Kidney (tissue), 14 donors: Measurements from ENCODE around the gene TRPM7. TPM values are rescaled to one million over a fixed set of nuclear protein-coding genes. Genes with fewer than 3 reads are reported as not detected.
"Not testable (repeated sequence)": the region's sequence is repeated elsewhere in the genome, so short reads cannot be mapped to it uniquely, and the experiment has no call there.

Experiments
- DNase-seq, 5 donors: peaks; one replicate each; pipeline ENCODE4 v3.0.0-alpha.2; 2013 to 2020
- FAIRE-seq: peaks from 2 replicates; lab custom pipeline; 2012; peaks lifted over from hg19 to GRCh38; lab: Jason Lieb, UNC
- H3K27ac ChIP-seq, 2 donors: one replicate each; pipeline ENCODE4 v1.7.0; 2013; ENCODE audit warnings: low read depth in 2 of 2, low read length in 2 of 2, inconsistent platforms in 1 of 2
- H3K27me3 ChIP-seq: one replicate; pipeline ENCODE4 v1.7.1; 2013; ENCODE audit warnings: low read length, inconsistent platforms; ENCODE audit not compliant: control insufficient read depth, insufficient read depth
- H3K36me3 ChIP-seq, 3 donors: one replicate each; pipeline versions ENCODE4 v1.7.0 to v1.7.1; 2013; ENCODE audit warnings: low read length in 3 of 3, control low read depth in 1 of 3, inconsistent platforms in 1 of 3; ENCODE audit not compliant: insufficient read depth in 3 of 3, control insufficient read depth in 2 of 3
- H3K4me1 ChIP-seq, 3 donors: one replicate each; pipeline versions ENCODE4 v1.7.0 to v1.7.1; 2013; ENCODE audit warnings: low read length in 3 of 3, inconsistent platforms in 1 of 3, low read depth in 1 of 3; ENCODE audit not compliant: control insufficient read depth in 2 of 3, insufficient read depth in 2 of 3
- H3K4me3 ChIP-seq, 3 donors: one replicate each; pipeline versions ENCODE4 v1.7.0 to v1.8.1; 2013; ENCODE audit warnings: low read length in 3 of 3, control low read depth in 1 of 3, inconsistent platforms in 1 of 3
- H3K9ac ChIP-seq, 3 donors: one replicate each; pipeline versions ENCODE4 v1.7.0 to v1.7.1; 2013; ENCODE audit warnings: low read length in 3 of 3, control low read depth in 1 of 3, inconsistent platforms in 1 of 3
- H3K9me3 ChIP-seq, 3 donors: one replicate each; pipeline versions ENCODE4 v1.7.0 to v1.7.1; 2013; ENCODE audit warnings: low read length in 3 of 3, control low read depth in 1 of 3, inconsistent platforms in 1 of 3; ENCODE audit not compliant: control insufficient read depth in 2 of 3, insufficient read depth in 1 of 3
- intact Hi-C: fragments of 100-400 bp; cut with DNase I; formaldehyde crosslinking; loops from one replicate; pipeline ENCODE4 v1.11.1; 2022
- polyA plus RNA-seq: library from polyadenylated mRNA; stranded (reverse); fragments of 350-450 nt; fragmentation: Illumina TruSeq; extraction: RNeasy Lipid Tissue Mini Kit (QIAGEN cat#74804); gene quantifications from one replicate; pipeline ENCODE4 v1.2.3, GENCODE V29; 2014; ENCODE audit warnings: low read depth, low replicate concordance; ENCODE audit not compliant: insufficient read depth
- total RNA-seq: library from RNA; stranded (reverse); fragmentation: NEBNext Ultra II Directional; extraction: Animal tissue kit (Norgen Biotek cat#: 25700); gene quantifications from one replicate; pipeline ENCODE4 v1.2.1, GENCODE V29; 2021
- TF ChIP-seq, protein P1 (sequence below): IDR thresholded peaks from 3 replicates; pipeline ENCODE4 v1.5.1; 2012; ENCODE audit warnings: mild to moderate bottlenecking, moderate library complexity, borderline replicate concordance; ENCODE audit not compliant: insufficient read depth; ENCODE audit errors: extremely low read depth
- donor health status: control.
- donor health status: control.
- donor health status: control.
- donor health status: control.
- donor health status: control.
- donor health status: DM: yes; HTN: yes; CAD: no.
- donor health status: Normal renal cell carcinoma (clear cell type).

The TRPM7 gene
- total and polyA plus RNA-seq, 2 donors from 2014 or later = 17.0 to 38.3 TPM

DNA sequence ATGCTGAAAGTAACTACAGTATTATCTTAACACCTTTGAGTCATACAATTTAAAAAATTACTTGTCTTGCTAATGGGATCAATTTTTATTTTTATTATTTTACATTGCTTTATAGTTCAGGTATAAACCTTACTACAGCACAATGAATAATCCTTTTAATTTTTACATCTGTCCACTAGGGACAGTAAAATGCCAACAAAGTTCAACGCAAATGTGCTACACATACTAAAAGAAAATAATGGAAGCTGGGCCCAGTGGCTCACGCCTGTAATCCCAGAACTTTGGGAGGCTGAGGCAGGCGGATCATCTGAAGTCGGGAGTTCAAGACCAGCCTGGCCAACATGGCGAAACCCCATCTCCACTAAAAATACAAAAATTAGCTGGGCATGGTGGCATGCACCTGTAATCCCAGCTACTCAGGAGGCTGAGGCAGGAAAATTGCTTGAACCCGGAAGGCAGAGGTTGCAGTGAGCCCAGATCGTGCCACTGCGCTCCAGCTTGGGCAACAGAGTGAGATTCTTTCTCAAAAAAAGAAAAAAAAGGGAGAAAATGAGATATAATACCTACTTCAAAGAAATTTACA is 64.1 kb downstream of the TRPM7 start:
- H3K4me3 ChIP-seq, intact Hi-C loops, H3K4me1 ChIP-seq, H3K27ac ChIP-seq, H3K27me3 ChIP-seq, H3K9me3 ChIP-seq, H3K9ac ChIP-seq, H3K36me3 ChIP-seq: not testable (repeated sequence)
- DNase-seq = peak in 1 of 5 donors; percentile 9
- TF ChIP-seq, protein P1, sequence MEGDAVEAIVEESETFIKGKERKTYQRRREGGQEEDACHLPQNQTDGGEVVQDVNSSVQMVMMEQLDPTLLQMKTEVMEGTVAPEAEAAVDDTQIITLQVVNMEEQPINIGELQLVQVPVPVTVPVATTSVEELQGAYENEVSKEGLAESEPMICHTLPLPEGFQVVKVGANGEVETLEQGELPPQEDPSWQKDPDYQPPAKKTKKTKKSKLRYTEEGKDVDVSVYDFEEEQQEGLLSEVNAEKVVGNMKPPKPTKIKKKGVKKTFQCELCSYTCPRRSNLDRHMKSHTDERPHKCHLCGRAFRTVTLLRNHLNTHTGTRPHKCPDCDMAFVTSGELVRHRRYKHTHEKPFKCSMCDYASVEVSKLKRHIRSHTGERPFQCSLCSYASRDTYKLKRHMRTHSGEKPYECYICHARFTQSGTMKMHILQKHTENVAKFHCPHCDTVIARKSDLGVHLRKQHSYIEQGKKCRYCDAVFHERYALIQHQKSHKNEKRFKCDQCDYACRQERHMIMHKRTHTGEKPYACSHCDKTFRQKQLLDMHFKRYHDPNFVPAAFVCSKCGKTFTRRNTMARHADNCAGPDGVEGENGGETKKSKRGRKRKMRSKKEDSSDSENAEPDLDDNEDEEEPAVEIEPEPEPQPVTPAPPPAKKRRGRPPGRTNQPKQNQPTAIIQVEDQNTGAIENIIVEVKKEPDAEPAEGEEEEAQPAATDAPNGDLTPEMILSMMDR = peak; percentile 35
- peak; percentile 49 for FAIRE-seq

DNA sequence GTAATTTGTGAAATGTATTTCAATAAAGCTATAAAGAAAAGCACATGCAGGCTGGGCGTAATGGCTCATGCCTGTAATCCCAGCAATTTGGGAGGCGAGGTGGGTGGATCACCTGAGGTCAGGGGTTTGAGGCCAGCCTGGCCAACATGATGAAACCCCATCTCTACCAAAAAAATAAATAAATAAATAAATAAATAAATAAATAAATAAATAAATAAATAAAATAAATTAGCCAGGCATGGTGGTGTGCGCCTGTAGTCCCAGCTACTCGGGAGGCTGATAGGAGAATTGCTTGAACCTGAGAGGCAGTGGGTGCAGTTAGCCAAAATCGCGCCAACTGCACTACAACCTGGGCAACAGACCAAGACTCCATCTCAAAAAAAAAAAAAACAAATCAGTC is 69.6 kb downstream of the TRPM7 start:
- H3K9me3 ChIP-seq, H3K4me1 ChIP-seq, H3K9ac ChIP-seq, H3K27ac ChIP-seq, FAIRE-seq, H3K4me3 ChIP-seq, H3K36me3 ChIP-seq, DNase-seq, intact Hi-C loops, H3K27me3 ChIP-seq: not testable (repeated sequence)

DNA sequence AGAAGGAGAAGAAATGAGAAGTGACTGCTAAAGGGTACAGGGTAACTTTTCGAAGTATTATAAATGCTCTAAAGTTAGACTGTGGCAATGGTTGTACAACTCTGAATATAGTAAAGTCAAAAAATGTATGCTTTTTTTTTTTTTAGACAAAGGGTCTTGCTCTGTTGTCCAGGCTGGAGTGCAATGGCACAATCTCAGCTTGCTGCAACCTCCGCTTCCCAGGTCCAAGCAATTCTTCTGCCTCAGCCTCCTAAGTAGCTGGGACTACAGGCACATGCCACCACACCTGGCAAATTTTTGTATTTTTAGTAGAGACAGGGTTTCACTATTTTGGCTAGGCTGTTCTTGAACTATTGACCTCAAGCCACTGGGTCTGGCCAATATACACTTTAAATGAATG is 70.0 kb downstream of the TRPM7 start:
- H3K36me3 ChIP-seq, FAIRE-seq, intact Hi-C loops, H3K9ac ChIP-seq, H3K27ac ChIP-seq, H3K9me3 ChIP-seq, H3K27me3 ChIP-seq, H3K4me3 ChIP-seq, H3K4me1 ChIP-seq, DNase-seq: not testable (repeated sequence)

DNA sequence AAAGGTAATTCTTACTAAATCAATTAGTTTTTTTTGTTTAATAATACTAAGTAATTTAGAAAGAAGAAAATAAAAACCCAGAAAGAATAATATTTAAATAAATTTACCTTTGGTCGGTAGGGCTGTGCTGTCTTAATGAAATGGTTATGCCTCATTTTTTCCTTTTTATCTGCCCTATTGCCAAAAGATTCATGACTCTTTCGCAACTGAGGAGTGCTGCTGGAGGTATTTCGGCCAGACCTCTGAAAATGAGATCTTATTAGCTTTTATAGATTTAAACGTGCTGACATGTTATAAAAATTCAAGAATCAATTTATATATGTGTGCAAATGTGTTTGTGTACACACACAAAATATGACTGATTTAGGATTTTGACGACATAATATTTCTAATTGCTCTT is 73.0 kb downstream of the TRPM7 start:
- TF ChIP-seq, protein P1 = no peak
- H3K9me3 ChIP-seq = no peaks in the 10 kb centered on the region
- no peak overlapping the region for H3K4me3 ChIP-seq
- intact Hi-C loops = no loop called here
- no peak for FAIRE-seq
- DNase-seq = no peak
- H3K27ac ChIP-seq = no peak overlapping the region
- no peak overlapping the region for H3K9ac ChIP-seq
- no peaks in the 10 kb centered on the region for H3K27me3 ChIP-seq
- no peaks in the 10 kb centered on the region for H3K4me1 ChIP-seq
- peaks cover 6 to 24% (median 9%) of the 10 kb centered on the region in 3 donors for H3K36me3 ChIP-seq
